Cerebellar cortex (tissue), 1 donor: ENCODE data around the gene GPR179.

ENCODE experiments used
- DNase-seq: peaks from one replicate; pipeline ENCODE4 v3.0.0-alpha.2; 2015; ENCODE audit warnings: low spot score

Gene GPR179

GRCh38 chr17:38342886-38343607 is 709 bp downstream of the GPR179 start:
- DNase-seq, result no peak

DNA sequence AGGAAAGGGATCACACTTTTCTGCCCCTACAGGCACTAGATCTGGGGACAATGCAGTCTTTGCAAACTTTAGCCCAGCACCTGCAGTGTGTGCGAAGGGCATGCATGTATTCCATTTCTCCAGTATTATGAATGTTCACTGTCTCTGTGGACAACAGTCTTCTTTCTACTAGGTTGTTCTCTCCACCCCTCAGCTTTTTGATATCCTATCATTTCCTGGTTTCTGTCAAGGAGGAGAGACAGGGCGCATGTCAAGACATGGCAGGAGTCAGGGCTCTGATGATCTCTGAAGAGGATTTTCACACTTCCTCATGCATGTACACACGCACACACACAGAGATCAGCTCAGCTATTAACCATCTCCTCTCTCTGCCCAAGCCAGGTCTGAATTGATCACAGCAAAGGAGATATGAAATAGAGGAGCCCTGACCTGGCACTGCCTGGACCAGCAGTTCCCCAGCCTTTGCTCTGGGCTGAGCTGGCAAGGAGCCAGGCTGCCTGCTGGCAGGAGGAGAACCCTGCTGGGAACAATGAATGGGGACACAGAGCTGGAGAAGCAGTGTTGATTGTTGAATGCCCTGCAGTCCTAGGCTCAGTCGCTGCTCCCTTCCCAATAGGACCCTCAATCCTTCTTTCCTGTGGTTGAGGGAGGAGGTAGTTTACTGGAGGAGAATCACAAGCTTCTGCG is 2.6 kb downstream of the GPR179 start:
- peak; percentile 63 for DNase-seq

DNA sequence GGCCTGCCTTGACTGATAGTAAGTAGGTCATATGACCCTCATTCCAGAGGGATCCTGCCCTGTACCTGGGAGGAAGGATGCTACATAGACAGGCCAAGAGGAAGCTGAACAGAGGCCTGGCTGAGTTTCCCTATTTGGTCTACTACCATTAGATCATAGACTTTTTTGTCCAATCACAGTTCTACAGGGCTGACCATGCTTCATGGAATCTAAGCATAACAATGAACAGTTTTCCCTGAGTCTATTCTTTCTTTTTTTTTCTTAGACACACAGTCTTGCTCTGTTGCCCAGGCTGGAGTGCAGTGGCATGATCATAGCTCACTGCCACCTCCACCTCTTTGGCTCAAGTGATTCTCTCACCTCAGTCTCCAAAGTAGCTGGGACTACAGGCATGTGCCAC is 3.9 kb downstream of the GPR179 start:
- peak; percentile 33 for DNase-seq

DNA sequence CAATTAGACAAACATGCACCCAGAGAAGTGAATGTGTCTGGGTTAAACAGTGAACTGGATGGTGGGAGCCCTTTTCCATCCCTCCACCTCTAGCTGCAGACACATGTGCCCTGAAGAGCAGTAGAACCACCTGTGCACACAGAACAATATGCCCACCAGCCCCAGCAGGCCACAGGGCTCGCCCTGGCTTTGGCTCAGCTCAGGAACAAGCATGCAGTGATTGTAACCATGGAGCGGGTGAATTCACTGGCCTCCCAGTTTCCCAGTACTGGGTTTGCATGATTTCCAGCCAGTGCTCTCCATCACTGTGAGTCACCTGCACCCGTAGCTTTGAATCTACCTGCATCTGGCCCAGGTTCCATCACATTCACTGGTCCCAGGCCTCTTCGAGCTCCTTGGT is 5.2 kb downstream of the GPR179 start:
- DNase-seq, result peak; percentile 59

DNA sequence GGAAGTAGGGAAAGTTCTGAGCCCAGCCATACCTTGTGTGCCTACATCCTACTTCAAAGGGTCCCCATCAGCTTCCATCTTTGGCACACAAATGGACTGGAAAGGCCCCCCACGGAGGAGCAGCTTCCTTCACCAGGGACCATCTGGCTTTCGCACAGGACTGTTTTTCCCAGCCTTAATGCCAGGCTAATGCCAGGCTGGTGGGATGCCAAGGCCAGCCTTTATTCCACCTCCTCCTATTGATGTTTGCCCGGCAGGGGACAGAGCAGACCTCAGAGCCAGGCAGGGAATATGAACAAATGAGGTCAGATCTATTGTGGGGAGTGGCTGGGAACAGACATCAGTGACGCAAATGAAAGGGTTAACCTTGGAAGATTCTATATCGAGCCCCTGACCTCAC is 5.7 kb downstream of the GPR179 start:
- peak; percentile 95 for DNase-seq

GRCh38 chr17:38336838-38337237 is 6.9 kb downstream of the GPR179 start:
- peak; percentile 40 for DNase-seq

DNA sequence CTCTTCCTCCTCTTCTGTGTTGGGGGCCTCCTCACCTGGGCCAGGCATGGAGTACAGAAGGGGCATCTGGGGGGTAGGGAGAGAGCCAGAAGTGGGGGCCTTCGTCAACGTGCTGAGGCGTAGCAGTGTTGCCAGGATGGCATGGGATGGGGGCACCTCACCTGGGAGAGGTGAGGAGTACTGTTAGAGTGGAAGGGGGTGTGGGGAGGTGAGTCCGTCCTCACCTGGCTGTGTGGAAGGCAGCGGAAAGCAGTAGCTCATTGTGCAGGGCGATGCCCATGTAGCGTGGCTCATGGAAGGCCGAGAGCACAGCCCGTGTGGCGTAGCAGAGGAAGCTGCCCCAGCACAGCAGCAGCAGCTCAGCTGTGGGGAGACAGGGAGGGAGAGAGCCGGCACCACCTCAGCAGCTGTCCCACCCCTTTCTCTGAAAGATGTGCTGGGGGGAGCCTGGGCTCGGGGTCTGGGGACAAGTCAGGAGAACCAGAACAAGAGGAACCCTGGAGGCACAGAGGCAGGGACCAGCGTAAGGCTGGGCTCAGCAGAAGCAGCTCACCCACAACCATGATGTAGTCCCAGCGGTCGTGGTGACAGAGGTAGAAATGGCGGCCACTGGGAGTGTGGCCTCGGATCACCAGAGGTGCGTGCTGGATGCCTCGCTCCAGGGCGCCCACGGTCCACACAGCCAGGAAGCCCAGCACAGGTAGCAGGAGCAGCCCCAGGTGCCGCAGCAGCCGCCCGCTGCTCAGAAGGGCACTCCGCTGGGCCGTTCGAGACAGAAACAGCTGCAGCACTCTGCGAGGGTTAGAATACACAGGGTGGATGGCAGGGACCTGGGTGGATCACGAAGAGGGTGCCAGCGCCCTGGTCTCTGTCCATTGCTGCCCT is 9.0 kb downstream of the GPR179 start:
- DNase-seq, result no peak

DNA sequence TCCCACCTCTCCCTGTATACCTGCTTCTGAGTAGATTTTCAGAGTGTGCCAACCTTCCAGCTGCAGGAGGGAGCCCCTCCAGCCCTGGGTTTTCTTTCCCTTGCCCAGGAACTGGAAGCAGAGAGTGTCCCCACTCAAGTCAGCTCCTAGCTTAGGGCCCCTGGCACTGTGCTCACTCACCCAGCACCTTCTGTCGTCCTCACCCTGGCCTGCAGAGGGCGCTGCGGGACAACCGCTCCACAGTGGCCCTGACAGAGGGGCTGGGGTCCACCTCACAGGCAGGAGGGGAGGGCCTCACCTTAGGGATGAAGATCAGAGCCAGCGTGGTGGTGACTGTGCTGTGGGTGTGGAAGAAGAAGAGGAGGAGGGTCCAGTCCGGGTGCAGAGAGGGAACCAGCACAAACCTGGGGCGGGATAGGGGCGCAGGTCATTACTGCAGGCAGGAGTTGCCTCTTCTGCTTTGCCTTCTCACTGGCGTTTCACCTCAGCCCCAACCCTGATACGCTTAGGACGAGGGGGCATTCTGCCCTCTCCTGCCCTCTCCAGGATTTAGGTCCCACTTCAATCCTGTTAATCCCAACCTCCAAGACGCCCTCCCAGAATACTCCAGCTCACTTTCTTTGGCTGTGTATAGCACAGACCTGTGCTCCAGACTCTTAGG is 10.0 kb downstream of the GPR179 start:
- DNase-seq, result no peak

DNA sequence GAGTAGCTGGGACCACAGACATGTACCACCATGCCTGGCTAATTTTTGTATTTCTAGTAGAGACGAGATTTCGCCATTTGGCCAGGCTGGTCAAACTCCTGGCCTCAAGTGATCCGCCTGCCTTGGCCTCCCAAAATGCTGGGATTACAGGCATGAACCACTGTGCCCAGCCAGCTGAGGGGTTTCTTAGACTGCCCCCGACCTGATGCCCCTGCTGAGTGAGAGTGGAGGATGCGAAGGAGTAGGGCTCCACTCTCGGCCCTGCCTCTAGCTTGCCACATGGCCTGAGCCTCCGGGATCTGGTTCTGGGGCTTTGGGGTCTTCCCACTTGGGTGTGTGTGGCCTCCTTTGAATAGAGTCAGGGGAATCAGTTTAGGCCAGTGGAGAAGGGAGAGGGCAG is 11.0 kb downstream of the GPR179 start:
- no peak for DNase-seq

DNA sequence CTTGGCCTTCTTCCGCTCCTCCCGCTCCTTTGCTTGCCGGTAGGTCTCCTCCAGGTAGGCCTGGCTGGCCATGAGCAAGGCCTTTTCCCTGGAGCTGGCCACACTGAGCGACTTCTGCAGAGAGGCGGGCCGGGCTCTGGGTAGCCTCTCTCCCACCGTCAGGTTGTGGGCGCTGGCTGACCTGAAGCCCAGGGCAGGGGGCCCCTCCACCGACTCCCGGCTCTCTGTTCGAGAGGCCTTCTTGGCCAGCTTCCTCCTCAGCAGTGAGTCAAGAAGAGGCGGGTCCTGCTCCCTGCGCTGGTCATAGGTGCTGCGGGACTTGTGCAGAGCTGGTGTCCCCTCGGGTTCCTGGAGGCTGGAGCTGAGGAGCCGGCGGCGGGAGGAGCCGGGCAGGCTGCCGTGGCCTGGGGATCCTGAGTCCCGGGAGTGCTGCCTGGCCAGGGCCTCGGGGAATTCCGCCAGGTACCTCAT is 12.8 kb downstream of the GPR179 start:
- DNase-seq, result no peak

- no peak for DNase-seq
Measured at GRCh38 chr17:38329808-38330730, 13.7 kb downstream of the GPR179 start.

DNA sequence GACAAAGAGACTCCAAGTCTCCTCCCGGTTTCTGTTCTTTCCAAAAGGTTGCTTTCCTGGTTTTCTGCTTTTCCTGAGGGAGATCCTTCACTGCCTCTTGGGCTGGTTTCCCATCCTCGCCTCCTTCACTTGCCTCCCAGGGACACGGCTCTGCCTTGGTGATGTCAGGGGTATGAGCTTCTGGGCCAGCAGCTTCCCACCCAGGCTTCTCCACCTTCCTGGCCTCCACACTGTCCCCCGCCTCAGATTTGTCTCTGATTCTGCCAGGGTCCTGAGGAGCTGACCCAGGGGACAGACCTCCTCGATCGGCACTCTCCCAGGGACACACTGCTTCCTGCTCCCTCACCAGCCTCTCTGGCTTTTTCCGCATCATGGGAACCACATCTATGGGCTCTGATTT is 14.5 kb downstream of the GPR179 start:
- DNase-seq, result no peak

- peak; percentile 85 for DNase-seq
Measured at GRCh38 chr17:38328620-38329019, 15.1 kb downstream of the GPR179 start.

DNA sequence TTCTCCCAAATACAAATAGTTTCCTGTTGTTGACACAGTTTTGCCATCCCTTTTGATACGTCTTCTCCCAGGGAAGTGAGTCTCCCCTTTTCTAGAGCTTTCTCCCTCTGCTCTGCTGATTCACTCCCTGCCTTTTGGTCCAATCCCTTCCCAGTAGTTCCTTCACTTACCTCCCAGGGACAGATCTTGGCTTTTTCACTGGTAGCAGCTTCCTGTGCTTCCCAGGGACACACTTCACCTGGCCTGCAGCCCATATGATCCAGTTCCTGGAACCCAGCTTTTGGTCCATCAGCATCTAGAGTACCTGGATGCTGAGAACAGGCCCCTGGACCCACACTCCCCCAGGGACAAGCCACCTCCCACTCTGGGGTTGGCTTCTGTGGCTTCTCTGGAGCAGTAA is 15.8 kb downstream of the GPR179 start:
- DNase-seq, result peak; percentile 42

DNA sequence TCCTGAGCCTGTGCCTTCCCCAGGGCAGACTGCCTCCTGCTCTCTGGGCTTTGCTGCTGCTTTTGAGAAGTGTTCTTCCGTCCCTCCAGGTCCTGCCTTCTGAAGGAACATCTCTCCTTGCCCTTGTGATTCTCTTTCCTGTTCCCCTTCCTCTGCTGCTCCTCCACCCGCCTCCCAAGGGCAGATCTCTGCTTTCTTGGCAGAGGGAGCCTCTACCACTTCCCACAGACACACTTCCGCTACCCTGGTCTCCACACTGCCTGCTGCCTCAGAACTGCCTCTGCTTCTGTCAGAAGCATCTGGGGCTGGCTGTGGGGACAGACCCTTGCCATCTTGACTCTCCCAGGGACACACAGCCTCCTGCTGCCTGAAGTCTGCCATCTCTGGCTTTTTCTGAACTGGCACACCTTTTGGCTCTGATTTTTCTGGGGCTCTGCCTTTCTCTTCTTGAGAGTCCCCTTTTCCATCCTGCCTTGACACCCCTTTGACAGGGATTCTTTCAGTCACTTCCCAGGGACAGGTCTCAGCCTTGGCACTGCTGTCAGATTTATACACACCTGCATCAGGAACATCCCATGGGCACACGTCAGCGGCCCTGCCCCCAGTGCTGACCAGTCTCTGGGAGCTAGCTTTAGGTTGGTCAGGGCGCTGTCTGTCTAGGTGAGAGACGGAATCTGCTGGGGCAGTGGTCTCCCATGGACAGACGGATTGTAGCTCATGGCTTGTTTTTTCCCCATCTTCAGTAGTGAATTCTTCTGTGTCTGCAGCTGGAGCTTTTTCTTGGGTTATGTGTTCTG is 16.6 kb downstream of the GPR179 start:
- peak; percentile 41 for DNase-seq

GRCh38 chr17:38325221-38325851 is 18.4 kb downstream of the GPR179 start:
- DNase-seq, result no peak

GRCh38 chr17:38324772-38325171 is 19.0 kb downstream of the GPR179 start:
- no peak for DNase-seq

GRCh38 chr17:38324141-38324697 is 19.5 kb downstream of the GPR179 start:
- DNase-seq, result no peak

DNA sequence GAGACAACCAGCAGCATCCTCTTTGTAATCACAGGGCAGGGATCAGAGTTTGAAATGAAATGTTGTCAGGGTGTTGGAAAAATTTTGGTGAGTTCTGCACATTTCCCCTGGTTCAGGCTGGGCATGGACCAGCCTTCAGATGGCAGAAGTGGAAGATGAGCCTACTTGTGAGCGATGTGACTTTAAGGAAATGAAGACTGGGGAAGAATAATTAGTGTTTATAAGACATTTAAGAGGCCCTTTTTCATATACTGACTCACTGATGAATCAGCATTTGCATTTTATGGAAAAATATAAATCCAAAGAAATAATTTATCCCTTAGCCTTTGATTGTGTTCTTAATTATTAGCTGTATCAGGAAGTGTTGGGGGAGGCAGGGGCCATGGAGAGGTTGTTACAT is 20.9 kb downstream of the GPR179 start:
- no peak for DNase-seq
